Measurements from ENCODE around the gene NPC1. TPM values are rescaled to one million over a fixed set of nuclear protein-coding genes. Genes with fewer than 3 reads are reported as not detected.

NPC1 gene
- total RNA-seq, 1 experiment from 2014 or later: 29.5 TPM

- Mint-ChIP-seq H3K9me3 (ENCODE audit: unreplicated experiment) (no peaks in the 10 kb centered on the region), H3K4me1 (ENCODE audit: low read depth, unreplicated experiment) (peaks cover 7% of the 10 kb centered on the region), H3K36me3 (ENCODE audit: insufficient read depth, unreplicated experiment) (peaks cover 41% of the 10 kb centered on the region), H3K4me3 (ENCODE audit: unreplicated experiment) (no peak overlapping the region), H3K27ac (ENCODE audit: unreplicated experiment) (no peak overlapping the region), H3K27me3 (ENCODE audit: insufficient read depth, unreplicated experiment) (no peaks in the 10 kb centered on the region)
- ChIA-PET CTCF (no interaction called here), POLR2A (no interaction called here)
- H3K4me3 ChIP-seq (ENCODE audit: low read depth, low read length): no peak overlapping the region
- no peaks in the 10 kb centered on the region for H3K9me3 ChIP-seq
- no TSS peak for BruUV-seq (replicated peaks)
- intact Hi-C loops (cut with micrococcal nuclease; ENCODE audit: unreplicated experiment): no loop called here
- no peaks in the 10 kb centered on the region for H3K27me3 ChIP-seq (replicated peaks; ENCODE audit: control insufficient read depth, insufficient read depth, low read length)
- TF ChIP-seq CTCF (IDR thresholded peaks at IDR 0.05; ENCODE audit: insufficient read depth in 1 of 2, low read depth in 1 of 2, low read length in 1 of 2, severe bottlenecking in 1 of 2, unreplicated experiment in 1 of 2): no peak
- DNase-seq: no peak
- no peaks in the 10 kb centered on the region for H3K36me3 ChIP-seq (ENCODE audit: control insufficient read depth, insufficient read depth, low read length)
- no peaks in the 10 kb centered on the region for H3K4me1 ChIP-seq
Measured at GRCh38 chr18:23552505-23552904, 33.8 kb downstream of the NPC1 start.

DNA sequence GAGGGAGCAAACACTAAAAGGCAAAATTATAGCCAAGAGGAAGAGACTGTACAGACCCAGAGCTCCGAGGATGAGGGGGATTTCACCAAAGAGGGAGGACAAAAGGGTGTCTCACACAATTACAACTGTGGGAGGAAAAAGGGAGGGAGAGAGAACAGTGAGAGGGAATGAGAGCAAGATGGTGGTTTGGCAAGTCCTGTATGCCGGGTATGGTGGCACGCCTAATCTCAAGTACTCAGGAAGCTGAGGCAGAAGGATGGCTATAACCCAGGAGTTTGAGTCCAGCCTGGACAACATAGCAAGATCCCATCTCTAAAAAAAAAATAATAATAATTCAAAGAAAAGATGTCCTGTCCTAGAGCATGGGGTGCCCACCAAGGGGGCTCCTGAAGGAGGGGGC lies 34.3 kb downstream of the NPC1 start:
- no peaks in the 10 kb centered on the region for H3K36me3 ChIP-seq (ENCODE audit: control insufficient read depth, insufficient read depth, low read length)
- H3K9me3 ChIP-seq: no peaks in the 10 kb centered on the region

DNA sequence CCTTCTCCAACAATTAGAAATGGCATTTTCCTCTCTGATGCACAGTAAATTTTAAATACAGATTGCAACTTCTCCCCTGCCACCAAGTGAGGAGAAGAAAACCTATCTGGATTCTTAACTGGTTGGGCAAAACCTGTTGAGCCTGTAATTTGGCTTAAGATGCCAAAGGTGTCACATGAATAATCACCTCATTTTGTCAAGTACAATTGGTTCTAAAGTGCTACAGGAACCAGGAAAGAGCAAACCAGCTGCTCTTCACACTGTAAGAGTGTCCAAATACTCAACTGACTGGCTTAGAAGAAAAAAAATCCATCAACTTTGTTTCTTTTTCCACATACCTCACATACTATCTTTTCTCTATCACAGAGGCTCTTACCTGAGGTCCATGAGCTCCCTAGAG lies 35.4 kb downstream of the NPC1 start:
- Histone ChIP-seq H3K27me3 (replicated peaks; ENCODE audit: control insufficient read depth, insufficient read depth, low read length) (no peaks in the 10 kb centered on the region), H3K4me3 (ENCODE audit: low read depth, low read length) (no peak overlapping the region), H3K36me3 (ENCODE audit: control insufficient read depth, insufficient read depth, low read length) (no peaks in the 10 kb centered on the region), H3K9me3 (no peaks in the 10 kb centered on the region), H3K4me1 (no peaks in the 10 kb centered on the region)
- intact Hi-C loops (cut with micrococcal nuclease; ENCODE audit: unreplicated experiment): no loop called here
- no peak for DNase-seq
- H3K27ac Mint-ChIP-seq (ENCODE audit: unreplicated experiment): no peak overlapping the region
- no peaks in the 10 kb centered on the region for H3K9me3 Mint-ChIP-seq (ENCODE audit: unreplicated experiment)
- peaks cover 41% of the 10 kb centered on the region for H3K36me3 Mint-ChIP-seq (ENCODE audit: insufficient read depth, unreplicated experiment)
- H3K4me3 Mint-ChIP-seq (ENCODE audit: unreplicated experiment): no peak overlapping the region
- BruUV-seq (replicated peaks): no TSS peak
- H3K27me3 Mint-ChIP-seq (ENCODE audit: insufficient read depth, unreplicated experiment): no peaks in the 10 kb centered on the region
- POLR2A ChIA-PET: no interaction called here
- CTCF ChIA-PET: no interaction called here
- TF ChIP-seq CTCF (IDR thresholded peaks at IDR 0.05; ENCODE audit: insufficient read depth in 1 of 2, low read depth in 1 of 2, low read length in 1 of 2, severe bottlenecking in 1 of 2, unreplicated experiment in 1 of 2): no peak
- H3K4me1 Mint-ChIP-seq (ENCODE audit: low read depth, unreplicated experiment): peaks cover 7% of the 10 kb centered on the region

More for the DNA sequence above, 34.3 kb downstream of the NPC1 start:
- H3K36me3 Mint-ChIP-seq (ENCODE audit: insufficient read depth, unreplicated experiment): peaks cover 41% of the 10 kb centered on the region
- H3K4me1 ChIP-seq: no peaks in the 10 kb centered on the region
- H3K4me3 ChIP-seq (ENCODE audit: low read depth, low read length): no peak overlapping the region
- no peak overlapping the region for H3K27ac Mint-ChIP-seq (ENCODE audit: unreplicated experiment)
- no peaks in the 10 kb centered on the region for H3K27me3 ChIP-seq (replicated peaks; ENCODE audit: control insufficient read depth, insufficient read depth, low read length)
- DNase-seq: no peak
- intact Hi-C loops (cut with micrococcal nuclease; ENCODE audit: unreplicated experiment): no loop called here
- no peak overlapping the region for H3K4me3 Mint-ChIP-seq (ENCODE audit: unreplicated experiment)
- ChIA-PET CTCF (no interaction called here), POLR2A (interaction anchor here (0.6 kb wide), 1 partner anchor 25 kb away, joined by 4 read pairs; no protein-coding TSS in a partner anchor)
- TF ChIP-seq CTCF (IDR thresholded peaks at IDR 0.05; ENCODE audit: insufficient read depth in 1 of 2, low read depth in 1 of 2, low read length in 1 of 2, severe bottlenecking in 1 of 2, unreplicated experiment in 1 of 2): no peak
- no peaks in the 10 kb centered on the region for H3K27me3 Mint-ChIP-seq (ENCODE audit: insufficient read depth, unreplicated experiment)
- H3K4me1 Mint-ChIP-seq (ENCODE audit: low read depth, unreplicated experiment): peaks cover 7% of the 10 kb centered on the region
- no peaks in the 10 kb centered on the region for H3K9me3 Mint-ChIP-seq (ENCODE audit: unreplicated experiment)
- no TSS peak for BruUV-seq (replicated peaks)
